SHP77 treated with DMSO at 0.1 percent for 48 hours (cell line): ENCODE measurements around the gene RSRP1.
A peak's percentile ranks its signal among the peaks of the same experiment; 100 is the strongest.

ENCODE experiments used
- DNase-seq: peaks from one replicate; lab custom pipeline; 2025; lab: John Stamatoyannopoulos, UW

Gene RSRP1

DNA sequence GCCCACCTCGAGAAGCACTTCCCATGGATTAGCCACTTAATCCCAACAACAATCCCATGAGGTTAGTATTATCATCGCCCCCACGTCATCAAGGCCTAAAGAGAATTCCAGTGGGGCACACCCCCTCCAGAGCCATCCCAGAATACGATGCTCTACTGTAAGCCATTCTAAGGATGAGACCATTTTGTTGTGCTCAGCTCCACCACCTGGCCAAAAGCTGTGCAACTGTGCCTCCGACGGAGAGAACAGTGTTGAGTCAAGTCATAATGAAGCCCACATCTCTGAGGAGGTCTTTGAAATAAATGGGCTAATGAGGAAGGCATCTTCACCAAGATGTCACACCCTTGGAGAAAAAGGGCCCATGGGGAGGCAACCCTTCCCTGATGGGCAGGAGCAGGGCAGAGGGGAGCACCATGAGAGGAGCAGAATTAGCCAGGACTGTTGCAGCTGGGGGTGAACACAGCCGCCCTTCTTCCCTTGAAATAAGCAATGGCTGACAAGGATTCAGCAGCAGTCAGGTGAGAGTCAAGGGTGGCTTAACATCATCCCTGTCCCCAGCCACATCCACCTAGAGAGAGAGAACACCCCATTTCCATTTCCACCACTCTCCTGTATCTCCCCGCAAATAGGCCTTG lies 29.5 kb downstream of the RSRP1 start:
- DNase-seq: no peak

DNA sequence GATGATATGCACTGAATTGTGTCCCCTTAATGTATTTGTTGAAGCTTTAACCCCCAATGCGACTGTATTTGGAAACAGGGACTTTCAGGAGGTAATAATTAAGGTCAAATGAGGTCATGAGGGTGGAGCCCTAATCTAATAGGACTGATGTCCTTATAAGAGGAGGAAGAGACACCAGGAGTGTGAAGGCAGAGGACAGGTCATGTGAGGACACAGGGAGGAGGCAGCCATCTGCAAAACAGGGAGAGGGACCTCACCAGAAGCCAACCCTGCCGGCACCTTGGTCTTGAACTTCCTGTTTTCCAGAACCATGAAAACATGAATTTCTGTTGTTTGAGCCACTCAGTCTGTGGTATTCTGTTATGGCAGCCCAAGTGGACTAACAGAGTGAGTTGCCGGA lies 30.2 kb downstream of the RSRP1 start:
- no peak for DNase-seq

DNA sequence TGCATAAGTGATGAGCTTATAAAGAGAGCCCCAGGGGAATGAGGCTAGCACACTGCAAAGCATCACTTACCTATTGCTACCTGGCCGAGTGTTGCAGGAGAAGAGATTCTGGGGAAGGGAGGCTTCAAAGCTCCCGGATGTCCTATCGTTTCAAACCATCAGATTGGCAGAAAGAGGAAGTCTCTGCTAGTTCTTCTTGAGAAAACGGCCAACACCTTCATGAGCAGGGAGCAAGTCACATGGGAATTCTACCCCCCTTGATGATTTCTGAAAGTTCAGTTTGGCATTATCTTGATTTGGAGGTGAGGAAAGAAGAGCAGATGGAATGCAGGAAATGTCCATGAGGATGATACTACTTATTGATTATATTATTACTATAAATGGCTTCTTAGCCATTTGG lies 31.1 kb downstream of the RSRP1 start:
- DNase-seq: no peak

DNA sequence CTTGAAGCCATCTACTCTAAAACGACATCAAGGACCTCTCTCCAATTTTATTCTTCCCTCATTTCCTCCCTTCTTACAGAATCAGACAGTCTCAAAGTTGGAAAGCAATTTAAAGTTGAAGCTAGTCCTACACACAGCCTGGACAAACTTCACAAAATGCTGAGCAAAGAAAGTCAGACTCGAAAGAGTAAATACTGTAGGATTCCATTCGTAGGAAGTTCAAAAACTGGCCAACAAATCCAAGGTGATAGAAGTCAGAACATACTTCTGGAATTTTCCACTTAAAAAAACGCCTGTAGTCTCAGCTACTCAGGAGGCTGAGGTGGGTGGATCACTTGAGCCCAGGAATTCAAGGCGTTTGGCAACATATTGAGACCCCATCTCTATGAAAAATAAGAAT lies 34.5 kb downstream of the RSRP1 start:
- no peak for DNase-seq

DNA sequence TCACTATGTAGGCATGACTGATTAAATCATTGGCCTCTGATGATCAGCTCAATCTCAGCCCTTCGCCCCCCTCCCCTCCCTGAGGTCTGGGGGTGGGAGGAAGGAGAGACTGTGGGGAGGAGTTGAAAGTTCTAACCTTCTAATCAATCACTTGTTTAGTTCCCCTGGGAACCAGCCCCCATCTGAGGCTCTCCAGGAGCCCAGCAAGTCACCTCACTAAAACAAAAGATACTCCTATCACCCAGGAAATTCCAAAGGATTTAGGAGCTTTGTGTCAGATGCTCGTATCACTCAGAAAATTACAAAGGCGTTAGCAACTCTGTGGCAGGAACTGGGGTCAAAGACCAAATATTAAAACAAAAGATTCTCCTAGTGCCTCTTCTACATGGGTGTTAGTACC lies 36.5 kb downstream of the RSRP1 start:
- DNase-seq: no peak

DNA sequence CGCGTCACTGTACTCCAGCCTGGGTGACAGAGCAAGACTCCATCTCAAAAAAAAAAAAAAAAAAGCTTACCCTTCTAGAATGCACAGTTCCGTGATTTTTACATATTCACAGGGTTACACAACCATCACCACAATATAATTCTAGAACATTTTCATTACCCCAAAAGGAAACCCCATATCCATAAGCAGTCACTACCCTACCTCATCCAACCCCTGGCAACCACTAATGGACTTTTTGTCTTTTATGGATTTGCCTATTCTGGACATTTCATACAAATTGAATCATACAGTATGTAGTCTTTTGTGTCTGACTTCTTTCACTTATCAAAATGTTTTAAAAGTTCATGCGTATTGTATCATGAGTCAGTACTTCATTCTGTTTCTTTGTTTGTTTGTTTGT lies 37.7 kb downstream of the RSRP1 start:
- no peak for DNase-seq

DNA sequence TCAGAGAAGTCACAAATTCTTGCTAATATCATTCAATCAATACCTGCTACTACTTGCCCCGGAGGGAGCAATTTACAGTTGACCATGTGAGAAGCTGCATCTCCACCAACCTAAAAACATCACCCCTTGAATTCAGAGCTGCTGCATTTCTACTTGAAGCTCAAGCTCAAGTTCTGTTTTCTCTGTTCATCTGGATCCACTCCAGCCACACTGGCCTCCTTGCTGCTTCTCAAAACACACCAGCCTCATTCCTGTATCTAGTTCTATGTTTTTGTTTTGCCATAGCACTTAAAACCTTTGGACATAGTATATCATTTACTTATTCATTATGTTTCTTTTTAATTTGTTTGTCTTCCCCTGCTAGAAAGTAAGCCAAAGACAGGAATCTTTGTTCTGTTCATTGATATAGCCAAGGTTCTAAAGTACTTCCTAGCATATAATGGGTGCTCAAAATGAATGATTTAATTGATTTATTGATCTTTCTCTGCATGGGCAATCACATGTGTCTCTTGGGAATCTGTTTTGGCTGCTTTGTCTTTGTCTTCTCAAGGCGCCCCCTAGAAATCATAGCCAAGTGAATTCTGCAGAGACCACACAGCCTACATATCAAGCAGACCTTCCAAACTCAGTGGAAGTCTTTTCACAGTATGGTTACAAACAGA lies 38.6 kb downstream of the RSRP1 start:
- no peak for DNase-seq

DNA sequence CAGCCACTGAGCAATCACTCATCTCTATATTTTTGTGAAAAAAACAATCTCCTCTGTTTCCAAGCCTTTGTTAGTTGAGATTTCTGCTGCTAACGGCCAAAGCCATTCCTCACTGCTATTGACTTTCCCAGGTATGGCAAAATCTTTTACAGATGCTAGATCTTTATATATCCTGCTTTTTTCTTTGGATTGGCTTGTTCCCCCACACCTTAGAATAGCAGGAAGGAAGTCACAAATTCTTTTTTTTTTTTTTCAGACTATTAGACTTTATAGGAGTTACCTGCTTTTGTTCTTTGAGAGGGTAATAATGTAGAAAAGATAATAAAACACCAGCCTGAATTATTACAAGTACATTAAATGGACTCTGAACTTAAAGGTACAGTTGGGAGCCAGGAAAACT lies 39.2 kb downstream of the RSRP1 start:
- DNase-seq: no peak

DNA sequence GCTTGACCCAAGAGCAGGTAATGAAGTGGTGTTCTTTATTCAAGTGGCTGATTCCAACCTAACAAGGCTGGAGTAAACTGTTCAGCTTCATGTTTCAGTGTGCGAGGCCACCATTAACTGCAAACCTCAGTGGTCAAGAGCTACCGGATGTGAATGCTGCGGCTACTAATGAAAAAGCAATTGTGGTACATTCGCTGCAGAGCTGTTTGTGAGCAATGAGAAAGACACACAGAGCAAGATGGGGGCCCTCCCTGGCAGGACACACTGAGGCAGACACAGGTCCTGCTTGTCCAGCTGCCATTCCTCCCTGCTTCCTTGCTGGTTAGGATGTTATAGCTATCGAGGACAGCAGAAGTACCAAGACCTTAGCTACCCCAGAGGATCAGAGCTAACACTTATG lies 41.1 kb downstream of the RSRP1 start:
- no peak for DNase-seq

DNA sequence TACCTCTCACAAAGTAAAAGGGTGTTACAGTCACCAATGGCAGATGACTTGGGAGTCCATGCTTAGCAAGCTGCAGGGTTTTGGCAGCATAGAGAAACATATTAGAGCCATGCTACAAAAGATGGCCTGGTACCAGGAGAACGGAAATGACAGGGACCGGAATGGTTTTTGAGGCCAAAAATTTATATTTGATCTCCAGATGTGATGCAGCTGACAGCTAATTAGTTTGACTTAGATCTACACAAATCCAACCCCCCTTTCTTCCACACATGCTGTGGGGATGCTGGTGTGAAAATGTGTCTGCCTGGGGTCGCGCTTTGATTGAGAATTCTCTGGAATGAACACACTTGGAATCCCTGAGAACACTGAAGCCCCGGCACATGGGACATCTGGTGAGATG lies 41.5 kb downstream of the RSRP1 start:
- DNase-seq: no peak

DNA sequence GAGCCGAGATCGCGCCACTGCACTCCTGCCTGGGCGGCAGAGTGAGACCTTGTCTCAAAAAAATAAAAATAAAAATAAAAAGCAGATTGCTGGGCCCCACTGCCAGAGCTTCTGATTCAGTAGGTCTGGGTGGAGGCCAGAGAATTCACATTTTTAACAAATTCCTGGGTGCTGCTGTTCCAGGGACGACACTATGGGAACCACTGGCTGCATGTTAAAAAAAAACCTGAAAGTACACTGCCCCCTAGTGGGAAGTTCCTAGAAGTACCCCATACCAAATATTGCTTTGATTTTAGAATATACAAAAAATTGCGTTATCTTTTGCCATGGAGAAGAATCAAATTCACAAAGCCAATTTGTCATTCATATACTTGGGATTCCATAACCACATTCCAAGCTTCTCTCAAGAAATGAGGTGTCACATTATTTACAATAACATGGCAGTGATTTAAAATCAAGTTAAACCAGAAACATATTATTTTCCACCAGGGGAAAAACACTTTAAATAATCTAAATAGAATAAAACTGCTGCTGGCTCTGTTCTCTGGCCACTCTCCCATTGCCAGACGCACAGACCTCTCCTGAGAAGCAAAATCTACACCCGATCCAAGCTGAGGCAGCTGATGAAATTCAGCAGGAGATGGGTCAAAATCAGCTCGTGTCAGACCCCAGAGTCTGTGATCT lies 42.3 kb downstream of the RSRP1 start:
- no peak for DNase-seq

DNA sequence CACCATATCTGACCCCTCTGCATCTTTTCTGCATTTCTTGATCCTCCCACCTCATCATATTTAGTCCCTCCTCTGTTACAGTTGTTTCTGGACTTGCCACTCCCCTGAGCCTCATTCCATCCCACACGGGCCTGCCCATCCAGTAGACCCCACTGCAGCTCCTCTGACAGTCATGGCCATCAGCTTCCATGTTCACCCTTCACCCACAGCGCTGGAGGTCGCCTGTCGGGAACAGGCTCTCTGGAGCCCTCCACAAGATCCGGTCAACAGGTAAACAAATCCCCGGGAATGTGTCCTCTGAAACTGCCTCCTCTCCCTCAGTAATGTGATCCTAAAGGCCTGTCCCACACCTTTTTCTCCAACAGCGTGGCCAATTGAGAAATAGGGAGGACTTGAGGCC lies 46.2 kb downstream of the RSRP1 start:
- DNase-seq: no peak

DNA sequence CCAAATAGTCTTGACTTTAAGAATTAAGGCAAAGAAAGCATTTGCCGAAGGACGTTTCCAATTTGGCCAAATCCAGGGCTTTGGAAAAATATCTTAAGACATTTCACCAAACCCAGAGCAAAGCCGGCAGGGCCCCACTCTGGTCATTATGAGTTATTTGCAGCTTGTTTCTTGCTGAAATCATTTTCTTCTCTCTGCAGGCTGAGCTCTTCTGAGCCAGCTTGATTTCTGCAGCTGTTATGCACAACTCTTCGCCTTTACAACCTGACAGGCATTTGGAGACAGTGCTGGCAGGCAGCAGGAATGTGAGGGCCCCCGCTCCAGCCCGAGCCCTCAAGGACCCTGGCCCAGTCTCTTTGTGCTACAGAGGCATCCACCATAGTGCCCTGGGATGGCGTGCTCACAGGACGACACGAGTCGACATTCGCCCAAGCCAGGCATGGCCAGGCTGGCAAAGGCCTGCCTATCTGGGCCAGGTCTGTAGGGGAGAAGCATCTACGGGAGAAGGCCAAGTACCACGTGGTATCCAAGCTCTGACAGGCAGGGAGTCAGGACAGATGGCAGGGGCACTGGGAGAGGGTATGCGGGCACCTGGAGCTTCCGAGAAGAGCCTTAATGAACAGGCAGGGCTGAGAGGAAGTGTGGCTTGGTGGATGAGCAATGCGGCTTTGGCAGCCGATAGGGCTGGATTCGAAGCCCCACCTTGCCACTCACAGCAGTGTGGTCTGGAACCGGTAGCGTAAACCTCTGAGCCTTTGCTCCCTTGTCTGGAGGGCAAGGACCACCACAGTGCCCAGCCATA lies 47.2 kb downstream of the RSRP1 start:
- no peak for DNase-seq

DNA sequence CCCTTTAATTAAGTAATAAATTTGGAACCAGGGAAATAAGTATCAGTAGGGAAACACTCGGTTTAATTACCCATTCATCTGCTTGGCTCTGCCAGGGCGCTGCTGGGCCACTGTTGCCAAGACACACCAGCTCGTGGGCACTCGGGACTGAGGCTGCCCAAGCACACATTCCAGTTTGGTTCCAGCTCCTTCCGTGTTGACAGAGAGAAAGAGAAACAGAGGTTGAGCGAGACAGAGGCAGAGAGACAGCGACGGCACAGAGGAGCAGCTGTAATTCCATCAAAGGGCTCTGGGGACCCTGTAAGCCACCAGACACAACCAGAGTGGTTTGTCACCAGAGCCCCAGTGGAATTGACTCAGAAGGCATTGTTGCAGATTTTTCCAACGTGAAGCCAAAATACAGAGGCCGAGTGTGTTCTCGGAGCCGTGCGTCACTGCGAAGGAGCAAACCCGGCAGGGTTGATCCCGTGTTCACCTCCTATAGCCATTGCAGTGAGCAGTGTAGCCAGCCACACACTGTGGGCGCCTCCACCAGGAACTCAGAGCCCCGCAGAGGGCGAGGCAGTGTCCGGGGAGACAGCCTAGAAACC lies 48.5 kb downstream of the RSRP1 start:
- no peak for DNase-seq

DNA sequence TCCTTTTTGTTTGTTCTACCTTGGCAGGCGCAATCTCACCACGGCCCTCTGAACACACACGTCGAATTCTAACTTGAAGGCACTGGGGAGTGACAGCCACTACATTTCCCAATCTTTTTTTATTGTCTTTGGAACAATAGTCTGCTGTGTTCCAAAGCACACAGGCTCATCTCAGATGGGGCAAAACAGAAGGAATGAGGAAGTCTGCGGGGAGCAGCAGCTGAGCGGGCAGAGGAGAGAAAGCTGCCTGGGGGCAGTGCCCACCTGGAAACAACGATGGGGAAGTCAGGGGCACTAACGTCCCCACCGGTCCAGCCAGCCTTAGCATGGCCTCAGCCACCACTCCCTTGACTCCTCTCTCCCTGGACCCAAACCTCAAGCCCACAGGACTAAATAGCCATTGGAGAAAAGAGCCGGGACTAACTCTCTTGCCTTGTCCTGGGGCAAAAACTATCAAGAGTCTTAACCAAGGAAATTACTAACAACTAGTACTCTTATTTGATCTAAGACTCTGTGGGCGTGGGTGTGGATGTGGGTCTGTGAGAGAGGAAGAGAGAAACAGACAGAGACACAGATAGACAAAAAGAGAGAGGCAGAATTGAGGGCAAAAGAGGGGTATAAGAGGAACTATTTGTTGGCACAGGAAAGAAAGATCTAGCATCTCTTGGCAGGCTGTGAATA lies 49.1 kb downstream of the RSRP1 start:
- no peak for DNase-seq

DNA sequence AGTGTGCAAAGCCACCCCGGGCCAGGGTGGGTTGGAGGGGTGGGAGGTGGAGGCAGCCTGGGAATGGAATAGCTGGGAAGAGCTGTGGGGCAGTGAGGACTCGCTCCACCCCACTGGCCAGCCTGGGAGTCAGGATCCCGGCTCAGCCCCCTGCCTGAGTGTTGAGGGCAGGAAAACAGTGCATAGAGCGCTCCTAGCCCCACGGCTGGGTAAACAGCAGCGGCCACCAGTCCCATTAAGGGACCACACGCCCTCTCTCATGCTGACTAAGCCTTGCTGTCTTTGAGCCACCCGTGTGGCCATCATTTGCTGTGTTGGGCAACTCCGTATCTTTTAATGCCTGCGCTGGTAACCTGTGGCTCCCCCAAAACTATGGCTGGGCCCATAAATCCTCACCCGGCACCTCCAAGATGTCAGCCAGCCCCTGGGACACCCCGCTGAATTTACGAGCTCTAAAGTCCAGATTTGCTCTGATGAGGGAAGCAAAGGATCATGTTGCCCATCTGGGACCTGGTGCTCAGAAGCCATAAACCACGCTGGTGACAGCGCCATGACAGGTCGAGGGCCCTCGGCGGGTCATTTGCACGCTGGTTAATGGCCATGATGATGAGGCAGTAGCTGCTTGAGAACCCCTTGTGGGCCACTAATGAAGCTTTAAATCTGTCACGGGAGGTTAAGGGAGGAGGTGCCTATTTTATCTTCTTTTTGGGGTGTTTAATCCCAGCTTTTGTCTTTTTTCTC lies 49.8 kb downstream of the RSRP1 start:
- DNase-seq: peak; percentile 47

DNA sequence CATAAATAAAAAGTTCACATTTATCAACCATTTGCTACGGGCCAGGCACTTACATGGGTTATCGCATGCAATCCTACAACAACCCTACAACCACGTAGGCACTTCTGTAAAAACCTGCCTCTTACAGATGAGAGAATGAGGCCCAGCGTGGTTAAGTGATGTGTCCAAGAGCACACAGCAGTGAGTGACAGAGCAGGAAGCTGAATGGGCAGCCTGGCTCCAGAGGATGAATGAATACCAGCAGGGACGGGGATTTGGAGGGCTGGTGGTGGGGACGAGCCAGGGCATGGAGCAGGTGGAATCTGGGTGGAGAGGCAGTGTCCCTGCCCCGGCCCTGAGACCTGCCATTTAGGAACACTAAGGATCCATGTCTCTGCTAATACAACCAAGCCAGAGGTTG lies 50.4 kb downstream of the RSRP1 start:
- no peak for DNase-seq

DNA sequence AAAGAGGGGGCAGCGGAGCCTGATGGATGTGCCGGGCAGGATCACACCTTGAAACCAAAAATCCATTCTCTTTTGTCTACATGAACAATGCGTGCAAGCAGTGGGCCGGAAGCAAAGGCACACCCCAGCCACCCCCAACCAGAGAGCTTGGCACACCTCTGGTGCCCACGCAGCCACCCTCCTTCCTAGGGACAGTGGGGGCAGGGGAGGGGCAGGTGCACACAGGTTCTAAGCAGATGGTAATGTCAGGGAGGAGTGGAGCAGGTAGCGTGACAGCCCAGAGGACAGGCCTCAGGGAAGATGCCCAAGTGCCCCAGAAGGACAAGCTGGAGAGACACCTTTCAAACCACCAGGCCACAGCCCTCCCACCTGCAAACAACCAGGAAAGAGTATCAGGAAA lies 51.4 kb downstream of the RSRP1 start:
- no peak for DNase-seq

DNA sequence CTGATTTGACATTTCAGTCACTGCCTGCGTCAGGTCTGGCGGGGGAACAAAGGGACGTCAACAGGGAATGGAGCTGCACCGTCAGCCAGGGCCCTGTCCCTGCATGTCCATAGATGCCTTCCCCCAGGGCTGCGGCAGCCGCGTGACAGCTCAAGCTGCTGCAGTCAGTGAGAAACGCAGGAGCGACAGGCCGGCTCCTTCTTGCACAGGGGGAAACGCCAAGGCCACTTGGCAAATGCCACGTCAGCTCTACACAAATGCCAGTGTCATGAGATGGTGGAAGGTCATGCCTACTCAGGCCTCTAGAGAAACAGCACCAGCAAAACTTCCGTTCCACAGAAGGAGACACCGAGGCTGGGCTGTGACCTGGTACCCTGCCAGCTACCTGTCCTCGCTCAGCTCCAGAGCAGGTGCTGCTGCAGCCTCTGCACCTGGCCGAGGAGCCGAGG lies 52.7 kb downstream of the RSRP1 start:
- DNase-seq: no peak

DNA sequence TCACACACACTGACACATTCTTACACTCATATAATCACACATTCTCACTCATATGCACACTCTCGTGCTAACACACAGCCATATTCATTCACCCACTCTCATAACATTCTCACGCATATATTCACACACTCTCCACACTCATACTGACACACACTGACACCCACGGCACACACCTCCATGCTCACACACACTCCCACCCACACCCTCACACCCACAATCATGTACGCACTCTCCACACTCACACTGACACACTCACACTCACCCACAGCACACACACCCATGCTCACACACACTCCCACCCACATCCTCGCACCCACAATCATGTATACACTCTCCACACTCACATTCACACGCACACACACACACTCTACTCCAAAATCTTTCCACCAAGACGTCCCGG lies 53.2 kb downstream of the RSRP1 start:
- DNase-seq: no peak

DNA sequence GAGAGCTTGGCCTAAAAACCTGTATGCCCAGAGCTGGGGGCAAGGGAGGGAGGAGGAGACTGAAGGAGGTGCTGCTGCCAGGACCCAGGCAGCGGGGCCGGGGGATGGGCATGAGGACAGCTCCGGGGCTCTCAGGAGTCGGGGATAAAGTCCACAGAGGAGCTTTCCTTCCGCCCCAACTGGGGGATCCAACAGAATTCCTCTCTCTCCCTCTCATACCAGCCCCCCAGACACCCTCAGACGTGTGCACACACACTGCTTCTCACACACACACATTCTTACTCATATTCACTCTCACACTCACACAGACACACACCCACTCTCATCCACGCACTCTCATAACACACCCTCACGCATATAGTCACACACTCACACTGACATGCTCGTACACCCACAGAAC lies 54.0 kb downstream of the RSRP1 start:
- no peak for DNase-seq
